Ascending aorta (tissue), 2 donors: Measurements from ENCODE around the gene CMTR1. TPM values are rescaled to one million over a fixed set of nuclear protein-coding genes. Genes with fewer than 3 reads are reported as not detected.

Experiments used
- DNase-seq, 2 donors: peaks; one replicate each; pipeline ENCODE4 v3.0.0-alpha.2; 2019; ENCODE audit warnings: low spot score in 2 of 2
- H3K27ac ChIP-seq, 2 donors: fragments of 200-600 bp; sonication (generic); one replicate each; pipeline ENCODE4 v1.5.1; 2016 to 2017; ENCODE audit warnings: mild to moderate bottlenecking in 1 of 2
- H3K27me3 ChIP-seq: fragments of 200-600 bp; sonication (generic); one replicate; pipeline ENCODE4 v1.5.1; 2017
- H3K36me3 ChIP-seq, 2 donors: fragments of 200-600 bp; sonication (generic); one replicate each; pipeline ENCODE4 v1.5.1; 2016
- H3K4me1 ChIP-seq, 2 donors: fragments of 200-600 bp; sonication (generic); one replicate each; pipeline ENCODE4 v1.5.1; 2016 to 2017; ENCODE audit warnings: mild to moderate bottlenecking in 1 of 2
- H3K4me3 ChIP-seq, 2 donors: fragments of 200-600 bp; sonication (generic); one replicate each; pipeline ENCODE4 v1.5.1; 2016 to 2017; ENCODE audit warnings: mild to moderate bottlenecking in 1 of 2
- H3K9me3 ChIP-seq, 2 donors: fragments of 200-600 bp; sonication (generic); one replicate each; pipeline ENCODE4 v1.5.1; 2016
- intact Hi-C: fragments of 100-400 bp; cut with DNase I; formaldehyde crosslinking; loops from one replicate; pipeline ENCODE4 v1.15.1; 2023
- total RNA-seq: library from RNA; depleted of rRNA; stranded (reverse); fragments of >200 nt; gene quantifications from one replicate; pipeline ENCODE4 v1.1.0, GENCODE V29; 2016
- TF ChIP-seq, protein P1 (sequence below), 3 experiments: fragments of 200-600 bp in 2 of 3; fragments of 450-650 bp in 1 of 3; sonication (generic) in 2 of 3; IDR thresholded peaks; one replicate each; pipeline ENCODE4 v1.5.1; 2016 to 2019; ENCODE audit warnings: antibody characterized with exemption in 3 of 3, mild to moderate bottlenecking in 1 of 3, moderate library complexity in 1 of 3

The CMTR1 gene
- total RNA-seq, 1 donor from 2014 or later, result 24.5 TPM

DNA sequence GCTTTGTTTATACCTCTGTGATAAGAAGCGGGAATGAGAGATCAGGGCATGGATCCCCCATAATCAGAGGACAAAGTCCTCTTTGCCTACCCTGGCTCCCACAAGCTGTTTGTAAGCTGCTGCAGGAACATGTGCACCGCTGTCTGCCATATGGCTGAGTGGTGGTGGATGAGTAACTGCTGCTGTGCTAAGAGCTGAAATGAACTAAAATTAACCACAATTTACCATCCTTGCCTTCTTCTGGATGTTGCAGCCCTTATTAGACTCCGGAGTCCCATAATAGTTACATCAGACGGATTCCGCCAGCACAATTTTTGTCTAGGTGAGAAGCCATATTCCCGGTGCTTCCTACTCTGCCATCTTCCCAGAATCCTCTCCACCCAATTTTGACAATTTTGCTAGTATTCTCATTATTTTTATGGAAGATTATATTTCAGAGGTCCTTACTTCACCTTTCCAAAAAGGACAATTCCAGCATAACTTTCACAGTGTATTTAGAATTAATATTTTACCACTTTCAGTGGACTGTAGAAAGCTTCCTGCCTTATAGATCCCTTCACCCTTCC is 6.0 kb upstream of the CMTR1 start:
- H3K4me3 ChIP-seq, result no peak overlapping the region
- H3K36me3 ChIP-seq, result no peaks in the 10 kb centered on the region
- DNase-seq, result no peak
- H3K4me1 ChIP-seq, result no peaks in the 10 kb centered on the region
- H3K27ac ChIP-seq, result no peak overlapping the region
- no peaks in the 10 kb centered on the region for H3K9me3 ChIP-seq
- TF ChIP-seq, protein P1, sequence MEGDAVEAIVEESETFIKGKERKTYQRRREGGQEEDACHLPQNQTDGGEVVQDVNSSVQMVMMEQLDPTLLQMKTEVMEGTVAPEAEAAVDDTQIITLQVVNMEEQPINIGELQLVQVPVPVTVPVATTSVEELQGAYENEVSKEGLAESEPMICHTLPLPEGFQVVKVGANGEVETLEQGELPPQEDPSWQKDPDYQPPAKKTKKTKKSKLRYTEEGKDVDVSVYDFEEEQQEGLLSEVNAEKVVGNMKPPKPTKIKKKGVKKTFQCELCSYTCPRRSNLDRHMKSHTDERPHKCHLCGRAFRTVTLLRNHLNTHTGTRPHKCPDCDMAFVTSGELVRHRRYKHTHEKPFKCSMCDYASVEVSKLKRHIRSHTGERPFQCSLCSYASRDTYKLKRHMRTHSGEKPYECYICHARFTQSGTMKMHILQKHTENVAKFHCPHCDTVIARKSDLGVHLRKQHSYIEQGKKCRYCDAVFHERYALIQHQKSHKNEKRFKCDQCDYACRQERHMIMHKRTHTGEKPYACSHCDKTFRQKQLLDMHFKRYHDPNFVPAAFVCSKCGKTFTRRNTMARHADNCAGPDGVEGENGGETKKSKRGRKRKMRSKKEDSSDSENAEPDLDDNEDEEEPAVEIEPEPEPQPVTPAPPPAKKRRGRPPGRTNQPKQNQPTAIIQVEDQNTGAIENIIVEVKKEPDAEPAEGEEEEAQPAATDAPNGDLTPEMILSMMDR (IDR thresholded peaks at IDR 0.05), result no peak
- no peaks in the 10 kb centered on the region for H3K27me3 ChIP-seq
- intact Hi-C loops, result no loop called here

DNA sequence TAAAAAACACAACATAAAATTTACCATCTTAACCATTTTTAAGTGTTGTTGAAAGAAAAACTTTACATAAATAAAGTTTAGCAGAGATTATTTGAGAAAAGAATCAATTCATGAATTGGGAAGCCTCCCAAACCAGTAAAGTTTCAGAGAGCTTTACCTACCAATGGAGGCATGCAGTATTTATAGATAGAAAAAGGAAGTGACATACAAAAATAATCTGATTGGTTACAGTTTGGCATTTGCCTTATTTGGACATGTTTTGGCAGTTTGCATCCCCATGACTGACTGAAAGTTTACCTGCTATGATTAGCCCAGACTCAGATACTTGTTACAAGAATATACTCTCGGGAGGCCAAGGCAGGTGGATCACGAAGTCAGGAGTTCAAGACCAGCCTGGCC is 3.7 kb upstream of the CMTR1 start:
- no peak for DNase-seq
- Histone ChIP-seq H3K4me3 (no peak overlapping the region), H3K36me3 (no peaks in the 10 kb centered on the region), H3K27ac (no peak overlapping the region), H3K27me3 (no peaks in the 10 kb centered on the region), H3K4me1 (peaks cover 4 to 8% of the 10 kb centered on the region in 2 donors), H3K9me3 (no peaks in the 10 kb centered on the region)
- TF ChIP-seq, protein P1 (IDR thresholded peaks at IDR 0.05), result no peak
- intact Hi-C loops, result no loop called here

GRCh38 chr6:37432590-37432915 is 468 bp upstream of the CMTR1 start:
- Histone ChIP-seq H3K27ac (peak overlapping the region; percentile 94 to 95), H3K4me1 (peaks cover 4 to 8% of the 10 kb centered on the region in 2 donors), H3K27me3 (no peaks in the 10 kb centered on the region), H3K4me3 (peak overlapping the region; percentile 87 to 94), H3K36me3 (peaks cover 3 to 20% of the 10 kb centered on the region in 2 donors), H3K9me3 (no peaks in the 10 kb centered on the region)
- no peak for DNase-seq
- intact Hi-C loops, result loop anchor here (5.0 to 10.0 kb wide), 3 partner anchors 65 to 108 kb away; no protein-coding TSS in a partner anchor
- TF ChIP-seq, protein P1 (IDR thresholded peaks at IDR 0.05), result no peak

- DNase-seq, result no peak
- intact Hi-C loops, result loop anchor here (5.0 to 10.0 kb wide), 3 partner anchors 66 to 109 kb away; no protein-coding TSS in a partner anchor
- Histone ChIP-seq H3K27me3 (no peaks in the 10 kb centered on the region), H3K4me3 (peak overlapping the region; percentile 87 to 94), H3K9me3 (no peaks in the 10 kb centered on the region), H3K27ac (peak overlapping the region; percentile 94 to 95), H3K36me3 (peaks cover 15 to 30% of the 10 kb centered on the region in 2 donors), H3K4me1 (peaks cover 4 to 8% of the 10 kb centered on the region in 2 donors)
- TF ChIP-seq, protein P1 (IDR thresholded peaks at IDR 0.05), result no peak
Measured at GRCh38 chr6:37433657-37434271, 743 bp downstream of the CMTR1 start.

DNA sequence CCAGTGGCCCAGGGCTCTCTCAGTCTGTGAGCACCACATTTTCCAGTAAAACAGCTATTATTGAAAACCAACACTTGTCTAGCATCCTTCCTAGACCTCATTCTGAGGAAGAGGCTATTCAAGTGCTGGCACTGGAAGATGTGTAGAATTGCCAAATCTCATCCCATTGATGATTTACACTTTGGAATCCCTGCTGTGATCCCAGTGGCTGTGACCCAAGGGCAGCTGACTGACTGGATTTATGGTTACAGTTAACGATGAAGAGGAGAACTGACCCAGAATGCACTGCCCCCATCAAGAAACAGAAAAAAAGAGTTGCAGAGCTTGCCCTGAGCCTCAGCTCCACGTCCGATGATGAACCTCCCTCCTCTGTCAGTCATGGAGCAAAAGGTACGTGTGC is 2.4 kb downstream of the CMTR1 start:
- intact Hi-C loops, result loop anchor here (10.0 kb wide), 1 partner anchor 111 kb away; no protein-coding TSS in a partner anchor
- H3K27me3 ChIP-seq, result no peaks in the 10 kb centered on the region
- H3K9me3 ChIP-seq, result no peaks in the 10 kb centered on the region

More for the DNA sequence above, 2.4 kb downstream of the CMTR1 start:
- Histone ChIP-seq H3K36me3 (peaks cover 15 to 35% of the 10 kb centered on the region in 2 donors), H3K27ac (no peak overlapping the region), H3K4me3 (no peak overlapping the region), H3K4me1 (peaks cover 4 to 8% of the 10 kb centered on the region in 2 donors)
- TF ChIP-seq, protein P1 (IDR thresholded peaks at IDR 0.05), result no peak
- no peak for DNase-seq
